NB4 (cell line): Measurements from ENCODE around the gene CHPF.

Experiments used
- CTCF ChIP-seq: IDR thresholded peaks from one replicate; pipeline ENCODE4 v1.5.1; 2012; ENCODE audit warnings: low read depth, low read length
- POLR2A ChIP-seq: IDR thresholded peaks from 2 replicates; pipeline ENCODE4 v1.6.1; 2011; ENCODE audit warnings: mild to moderate bottlenecking; ENCODE audit not compliant: insufficient read length; ENCODE audit errors: extremely low read depth

- no peak for TF ChIP-seq CTCF
- TF ChIP-seq POLR2A, result no peak
Observed at GRCh38 chr2:219576505-219577388, 33.1 kb upstream of the CHPF start.
